Spleen (tissue), 7 donors: ENCODE results near the gene CCDC92B.

Source experiments
- POLR2AphosphoS5 ChIP-seq, 3 donors: sonication (generic); formaldehyde crosslinking; IDR thresholded peaks; one replicate each; pipeline ENCODE4 v1.5.1; 2017; ENCODE audit warnings: antibody characterized with exemption in 3 of 3
- TF ChIP-seq, protein P1 (sequence below), 11 experiments: fragments of 200-600 bp in 7 of 11; fragments of 450-650 bp in 4 of 11; sonication (generic) in 4 of 11; IDR thresholded peaks in 8 of 11; conservative IDR thresholded peaks in 3 of 11; 1 replicate in 7 of 11; 2 replicates in 4 of 11; pipeline versions ENCODE4 v1.4.0 to v1.8.0; 2016 to 2021; ENCODE audit warnings: antibody characterized with exemption in 11 of 11, inconsistent platforms in 4 of 11, mild to moderate bottlenecking in 1 of 11
- donor health status: DM: no; HTN: no; CAD: no; lungs with moderate emphysema.
- donor health status: DM: no; HTN: no; CAD: no.
- donor health status: DM: no; HTN: no; CAD: no.

- TF ChIP-seq POLR2AphosphoS5 (IDR thresholded peaks at IDR 0.05), result no peak
- TF ChIP-seq, protein P1, sequence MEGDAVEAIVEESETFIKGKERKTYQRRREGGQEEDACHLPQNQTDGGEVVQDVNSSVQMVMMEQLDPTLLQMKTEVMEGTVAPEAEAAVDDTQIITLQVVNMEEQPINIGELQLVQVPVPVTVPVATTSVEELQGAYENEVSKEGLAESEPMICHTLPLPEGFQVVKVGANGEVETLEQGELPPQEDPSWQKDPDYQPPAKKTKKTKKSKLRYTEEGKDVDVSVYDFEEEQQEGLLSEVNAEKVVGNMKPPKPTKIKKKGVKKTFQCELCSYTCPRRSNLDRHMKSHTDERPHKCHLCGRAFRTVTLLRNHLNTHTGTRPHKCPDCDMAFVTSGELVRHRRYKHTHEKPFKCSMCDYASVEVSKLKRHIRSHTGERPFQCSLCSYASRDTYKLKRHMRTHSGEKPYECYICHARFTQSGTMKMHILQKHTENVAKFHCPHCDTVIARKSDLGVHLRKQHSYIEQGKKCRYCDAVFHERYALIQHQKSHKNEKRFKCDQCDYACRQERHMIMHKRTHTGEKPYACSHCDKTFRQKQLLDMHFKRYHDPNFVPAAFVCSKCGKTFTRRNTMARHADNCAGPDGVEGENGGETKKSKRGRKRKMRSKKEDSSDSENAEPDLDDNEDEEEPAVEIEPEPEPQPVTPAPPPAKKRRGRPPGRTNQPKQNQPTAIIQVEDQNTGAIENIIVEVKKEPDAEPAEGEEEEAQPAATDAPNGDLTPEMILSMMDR (IDR thresholded peaks at IDR 0.05 in 8 of 11, conservative IDR thresholded peaks at IDR 0.05 in 3 of 11), result no peak
These were observed 65.5 kb downstream of the CCDC92B start for GRCh38 chr17:2683912-2684311.
